ENCODE measurements around the gene DPF3.

The DPF3 gene

GRCh38 chr14:72614365-72614764 lies 279.5 kb downstream of the DPF3 start:
- H3K9me2 ChIP-seq (replicated peaks; ENCODE audit: insufficient read depth, low read length): no peaks in the 10 kb centered on the region
- no peaks in the 10 kb centered on the region for H3K27me3 ChIP-seq (ENCODE audit: low read length)
- H3K9ac ChIP-seq (ENCODE audit: low read length): no peak overlapping the region
- no peaks in the 10 kb centered on the region for H3K9me3 ChIP-seq (ENCODE audit: insufficient read depth, low read length)
- no peaks in the 10 kb centered on the region for H4K20me1 ChIP-seq (ENCODE audit: low read depth, low read length)
- H3F3A ChIP-seq (ENCODE audit: insufficient read depth): no peaks in the 10 kb centered on the region
- no peak for TF ChIP-seq EZH2phosphoT487 (conservative IDR thresholded peaks at IDR 0.05; ENCODE audit: low read length)
- TF ChIP-seq CTCF (IDR thresholded peaks at IDR 0.05; ENCODE audit: insufficient read depth, low read length, poor library complexity, severe bottlenecking): no peak
- H3K79me2 ChIP-seq (ENCODE audit: insufficient read depth, low read length): no peaks in the 10 kb centered on the region
- no peak overlapping the region for H3K27ac ChIP-seq (ENCODE audit: low read depth, low read length)
- no peaks in the 10 kb centered on the region for H3K36me3 ChIP-seq (ENCODE audit: low read length)
- H3K4me2 ChIP-seq (ENCODE audit: low read depth, low read length, poor library complexity, severe bottlenecking): no peak overlapping the region
- H2AFZ ChIP-seq (ENCODE audit: low read depth, low read length, severe bottlenecking): no peak overlapping the region
- H3K4me3 ChIP-seq (ENCODE audit: insufficient read depth, low read length, poor library complexity, severe bottlenecking): no peak overlapping the region

GRCh38 chr14:72613975-72614319 lies 280.0 kb downstream of the DPF3 start:
- Histone ChIP-seq H2AFZ (ENCODE audit: low read depth, low read length, severe bottlenecking) (no peak overlapping the region), H3K79me2 (ENCODE audit: insufficient read depth, low read length) (no peaks in the 10 kb centered on the region), H3K4me3 (ENCODE audit: insufficient read depth, low read length, poor library complexity, severe bottlenecking) (no peak overlapping the region), H3K27ac (ENCODE audit: low read depth, low read length) (no peak overlapping the region), H3F3A (ENCODE audit: insufficient read depth) (no peaks in the 10 kb centered on the region), H4K20me1 (ENCODE audit: low read depth, low read length) (no peaks in the 10 kb centered on the region), H3K9me3 (ENCODE audit: insufficient read depth, low read length) (no peaks in the 10 kb centered on the region), H3K36me3 (ENCODE audit: low read length) (no peaks in the 10 kb centered on the region), H3K9me2 (replicated peaks; ENCODE audit: insufficient read depth, low read length) (no peaks in the 10 kb centered on the region), H3K27me3 (ENCODE audit: low read length) (no peaks in the 10 kb centered on the region), H3K9ac (ENCODE audit: low read length) (no peak overlapping the region), H3K4me2 (ENCODE audit: low read depth, low read length, poor library complexity, severe bottlenecking) (no peak overlapping the region)
- TF ChIP-seq CTCF (IDR thresholded peaks at IDR 0.05; ENCODE audit: insufficient read depth, low read length, poor library complexity, severe bottlenecking) (no peak), EZH2phosphoT487 (conservative IDR thresholded peaks at IDR 0.05; ENCODE audit: low read length) (no peak)

- Histone ChIP-seq H3K9me2 (replicated peaks; ENCODE audit: insufficient read depth, low read length) (no peaks in the 10 kb centered on the region), H3K27ac (ENCODE audit: low read depth, low read length) (no peak overlapping the region), H3K9ac (ENCODE audit: low read length) (no peak overlapping the region), H3K4me2 (ENCODE audit: low read depth, low read length, poor library complexity, severe bottlenecking) (no peak overlapping the region), H3K36me3 (ENCODE audit: low read length) (no peaks in the 10 kb centered on the region), H3K27me3 (ENCODE audit: low read length) (no peaks in the 10 kb centered on the region), H4K20me1 (ENCODE audit: low read depth, low read length) (no peaks in the 10 kb centered on the region), H3K79me2 (ENCODE audit: insufficient read depth, low read length) (no peaks in the 10 kb centered on the region), H3K9me3 (ENCODE audit: insufficient read depth, low read length) (no peaks in the 10 kb centered on the region), H3F3A (ENCODE audit: insufficient read depth) (no peaks in the 10 kb centered on the region), H3K4me3 (ENCODE audit: insufficient read depth, low read length, poor library complexity, severe bottlenecking) (no peak overlapping the region), H2AFZ (ENCODE audit: low read depth, low read length, severe bottlenecking) (no peak overlapping the region)
- TF ChIP-seq EZH2phosphoT487 (conservative IDR thresholded peaks at IDR 0.05; ENCODE audit: low read length) (no peak), CTCF (IDR thresholded peaks at IDR 0.05; ENCODE audit: insufficient read depth, low read length, poor library complexity, severe bottlenecking) (no peak)
These were observed 280.5 kb downstream of the DPF3 start for GRCh38 chr14:72613231-72613974.
